IPS-20b (cell line): ENCODE measurements around the gene JAG1.

Experiments
- H3K27ac ChIP-seq: one replicate; pipeline ENCODE4 v1.5.1; 2013; ENCODE audit warnings: low read length
- H3K27me3 ChIP-seq: 2 replicates; pipeline ENCODE4 v1.6.1; 2013; ENCODE audit warnings: mild to moderate bottlenecking, low read length, inconsistent platforms; ENCODE audit not compliant: insufficient read depth
- H3K36me3 ChIP-seq: 2 replicates; pipeline ENCODE4 v1.6.1; 2013; ENCODE audit warnings: low read depth, mild to moderate bottlenecking, inconsistent platforms, low read length, moderate library complexity; ENCODE audit not compliant: insufficient read depth
- H3K4me1 ChIP-seq: 2 replicates; pipeline ENCODE4 v1.6.1; 2013; ENCODE audit warnings: mild to moderate bottlenecking, control low read depth, inconsistent platforms, low read length, moderate library complexity; ENCODE audit not compliant: insufficient read depth
- H3K4me3 ChIP-seq: 2 replicates; pipeline ENCODE4 v1.5.1; 2013; ENCODE audit warnings: mild to moderate bottlenecking, low read length, inconsistent platforms
- H3K9ac ChIP-seq: 2 replicates; pipeline ENCODE4 v1.6.1; 2013; ENCODE audit warnings: low read depth, mild to moderate bottlenecking, inconsistent platforms, low read length, moderate library complexity
- H3K9me3 ChIP-seq: 2 replicates; pipeline ENCODE4 v1.6.1; 2013; ENCODE audit warnings: mild to moderate bottlenecking, low read depth, low read length, inconsistent platforms; ENCODE audit not compliant: insufficient read depth

Gene JAG1

GRCh38 chr20:10666221-10667076 is 7.3 kb downstream of the JAG1 start:
- H3K4me1 ChIP-seq: peaks cover 69% of the 10 kb centered on the region
- H3K36me3 ChIP-seq: peaks cover 62% of the 10 kb centered on the region
- no peak overlapping the region for H3K27ac ChIP-seq

GRCh38 chr20:10665791-10666190 is 8.0 kb downstream of the JAG1 start:
- H3K27ac ChIP-seq: no peak overlapping the region
- peak overlapping the region; percentile 3; the same call in 1 of the 2 replicates for H3K9ac ChIP-seq

More at GRCh38 chr20:10666221-10667076, 7.3 kb downstream of the JAG1 start:
- no peak overlapping the region for H3K9ac ChIP-seq
- H3K4me3 ChIP-seq: no peak overlapping the region
- no peaks in the 10 kb centered on the region for H3K9me3 ChIP-seq
- H3K27me3 ChIP-seq: no peaks in the 10 kb centered on the region

DNA sequence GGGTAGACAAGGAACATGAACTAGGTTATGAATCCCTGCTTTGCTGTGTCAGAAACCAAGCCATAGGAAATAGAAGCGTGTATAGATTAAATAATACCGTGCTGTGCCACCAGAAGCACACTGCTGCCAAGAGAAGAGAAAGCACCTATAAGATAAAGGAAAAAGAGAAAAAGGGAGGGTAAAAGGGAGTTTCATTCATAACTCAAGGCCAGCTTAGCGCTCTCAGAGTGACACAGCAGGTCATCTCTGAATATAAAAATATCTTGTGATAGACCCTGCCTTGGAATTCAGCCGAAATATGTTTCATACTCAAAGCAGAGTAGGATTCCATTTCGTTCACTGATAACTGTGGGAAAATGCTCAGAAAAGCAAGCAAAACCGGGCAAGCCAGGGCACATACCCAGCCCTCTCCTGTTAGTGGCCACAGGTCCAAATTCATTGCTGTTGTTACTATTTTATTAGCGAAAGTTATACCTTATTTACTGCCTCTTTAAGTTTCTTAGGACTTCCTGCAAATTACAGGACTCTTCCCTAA is 8.7 kb downstream of the JAG1 start:
- Histone ChIP-seq H3K4me1 (peaks cover 69% of the 10 kb centered on the region), H3K9ac (peak overlapping the region; percentile 3; the same call in 1 of the 2 replicates), H3K4me3 (peak overlapping the region; percentile 43), H3K27ac (peak overlapping the region; percentile 2), H3K9me3 (no peaks in the 10 kb centered on the region), H3K36me3 (peaks cover 75% of the 10 kb centered on the region), H3K27me3 (no peaks in the 10 kb centered on the region)

More at GRCh38 chr20:10665791-10666190, 8.0 kb downstream of the JAG1 start:
- Histone ChIP-seq H3K27me3 (no peaks in the 10 kb centered on the region), H3K36me3 (peaks cover 69% of the 10 kb centered on the region), H3K4me3 (peak overlapping the region; percentile 43), H3K4me1 (peaks cover 69% of the 10 kb centered on the region), H3K9me3 (no peaks in the 10 kb centered on the region)

- Histone ChIP-seq H3K9me3 (no peaks in the 10 kb centered on the region), H3K9ac (peak overlapping the region; percentile 22; the same call in 1 of the 2 replicates), H3K4me3 (peak overlapping the region; percentile 46), H3K27me3 (no peaks in the 10 kb centered on the region), H3K4me1 (peaks cover 70% of the 10 kb centered on the region), H3K27ac (no peak overlapping the region), H3K36me3 (peaks cover 78% of the 10 kb centered on the region)
Observed at GRCh38 chr20:10663756-10664155, 10.0 kb downstream of the JAG1 start.

GRCh38 chr20:10662661-10663458 is 10.9 kb downstream of the JAG1 start:
- no peak overlapping the region for H3K4me3 ChIP-seq
- no peak overlapping the region for H3K9ac ChIP-seq
- peaks cover 65% of the 10 kb centered on the region for H3K4me1 ChIP-seq
- no peaks in the 10 kb centered on the region for H3K27me3 ChIP-seq
- no peak overlapping the region for H3K27ac ChIP-seq
- H3K36me3 ChIP-seq: peaks cover 78% of the 10 kb centered on the region
- H3K9me3 ChIP-seq: no peaks in the 10 kb centered on the region

DNA sequence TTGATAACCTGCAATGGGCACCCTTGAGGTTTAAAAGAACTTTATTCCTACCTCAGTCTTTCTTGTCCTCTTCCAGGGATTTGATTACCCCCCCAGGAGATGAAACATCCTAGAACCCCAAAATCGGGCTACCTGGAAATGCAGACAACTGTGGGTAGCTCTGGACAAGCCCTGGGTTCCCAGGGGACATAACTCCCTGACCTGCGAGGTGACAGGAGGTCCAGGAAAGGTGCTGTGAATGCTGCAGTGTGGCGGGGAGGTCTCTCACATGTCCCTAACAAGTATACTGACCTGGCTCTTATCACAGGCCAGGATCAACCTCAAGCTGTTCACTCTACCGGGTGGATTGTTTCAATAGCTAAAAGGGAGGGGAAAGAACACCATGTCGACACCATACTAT is 11.6 kb downstream of the JAG1 start:
- Histone ChIP-seq H3K4me3 (no peak overlapping the region), H3K9ac (no peak overlapping the region), H3K36me3 (peaks cover 78% of the 10 kb centered on the region), H3K9me3 (no peaks in the 10 kb centered on the region), H3K27ac (no peak overlapping the region), H3K27me3 (no peaks in the 10 kb centered on the region), H3K4me1 (peaks cover 64% of the 10 kb centered on the region)

- Histone ChIP-seq H3K4me3 (no peak overlapping the region), H3K9me3 (no peaks in the 10 kb centered on the region), H3K27ac (no peak overlapping the region), H3K4me1 (peaks cover 64% of the 10 kb centered on the region), H3K9ac (no peak overlapping the region), H3K36me3 (peaks cover 84% of the 10 kb centered on the region), H3K27me3 (no peaks in the 10 kb centered on the region)
Observed at GRCh38 chr20:10661261-10661660, 12.5 kb downstream of the JAG1 start.

DNA sequence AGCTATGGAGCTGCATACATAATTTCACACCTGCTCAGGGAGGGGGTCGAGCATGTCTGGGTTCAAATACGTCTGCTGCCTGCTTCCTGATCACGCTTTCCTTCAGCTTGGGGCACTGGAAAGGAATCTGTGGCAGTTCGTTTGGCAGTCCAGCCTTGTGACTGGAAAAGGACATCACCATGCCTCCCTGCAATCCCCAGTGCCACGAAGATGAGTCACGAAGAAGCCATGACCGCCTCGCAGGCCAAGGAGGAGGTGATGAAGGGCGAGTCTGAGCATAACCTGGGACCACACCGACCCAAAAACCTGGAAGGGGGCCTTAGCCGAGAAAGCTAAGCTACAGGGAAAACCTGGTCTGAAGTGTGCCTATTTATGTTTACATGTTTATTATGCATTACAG is 13.1 kb downstream of the JAG1 start:
- Histone ChIP-seq H3K4me3 (no peak overlapping the region), H3K27ac (no peak overlapping the region), H3K36me3 (peaks cover 89% of the 10 kb centered on the region), H3K4me1 (peaks cover 60% of the 10 kb centered on the region), H3K9ac (no peak overlapping the region; the same call in 1 of the 2 replicates), H3K27me3 (no peaks in the 10 kb centered on the region), H3K9me3 (no peaks in the 10 kb centered on the region)

- H3K4me3 ChIP-seq: no peak overlapping the region
- H3K9me3 ChIP-seq: no peaks in the 10 kb centered on the region
- peaks cover 58% of the 10 kb centered on the region for H3K4me1 ChIP-seq
- H3K36me3 ChIP-seq: peaks cover 91% of the 10 kb centered on the region
- H3K27me3 ChIP-seq: no peaks in the 10 kb centered on the region
- H3K27ac ChIP-seq: peak overlapping the region; percentile 13
- H3K9ac ChIP-seq: no peak overlapping the region; the same call in 1 of the 2 replicates
Observed at GRCh38 chr20:10659651-10660601, 13.9 kb downstream of the JAG1 start.

GRCh38 chr20:10658876-10659632 is 14.7 kb downstream of the JAG1 start:
- Histone ChIP-seq H3K9ac (no peak overlapping the region), H3K27me3 (no peaks in the 10 kb centered on the region), H3K9me3 (no peaks in the 10 kb centered on the region), H3K4me3 (no peak overlapping the region), H3K36me3 (peaks cover 100% of the 10 kb centered on the region), H3K4me1 (peaks cover 60% of the 10 kb centered on the region), H3K27ac (no peak overlapping the region)
